Ishikawa (cell line): ENCODE measurements around the gene CLDN1.

Experiments used
- EGR1 ChIP-seq: IDR thresholded peaks from 2 replicates; pipeline ENCODE4 v1.6.1; 2012
- EP300 ChIP-seq: IDR thresholded peaks from 2 replicates; pipeline ENCODE4 v1.6.1; 2012; ENCODE audit warnings: borderline replicate concordance
- NFIC ChIP-seq: IDR thresholded peaks from 2 replicates; pipeline ENCODE4 v1.6.1; 2012
- RAD21 ChIP-seq: IDR thresholded peaks from 2 replicates; pipeline ENCODE4 v1.6.1; 2012; ENCODE audit warnings: low read depth
- TAF1 ChIP-seq: IDR thresholded peaks from 2 replicates; pipeline ENCODE4 v1.6.1; 2012; ENCODE audit warnings: low read depth, mild to moderate bottlenecking
- YY1 ChIP-seq: IDR thresholded peaks from 2 replicates; pipeline ENCODE4 v1.6.1; 2012; ENCODE audit warnings: low read depth
- TF ChIP-seq, protein P1 (sequence below): IDR thresholded peaks from 2 replicates; pipeline ENCODE4 v1.6.1; 2012

DNA sequence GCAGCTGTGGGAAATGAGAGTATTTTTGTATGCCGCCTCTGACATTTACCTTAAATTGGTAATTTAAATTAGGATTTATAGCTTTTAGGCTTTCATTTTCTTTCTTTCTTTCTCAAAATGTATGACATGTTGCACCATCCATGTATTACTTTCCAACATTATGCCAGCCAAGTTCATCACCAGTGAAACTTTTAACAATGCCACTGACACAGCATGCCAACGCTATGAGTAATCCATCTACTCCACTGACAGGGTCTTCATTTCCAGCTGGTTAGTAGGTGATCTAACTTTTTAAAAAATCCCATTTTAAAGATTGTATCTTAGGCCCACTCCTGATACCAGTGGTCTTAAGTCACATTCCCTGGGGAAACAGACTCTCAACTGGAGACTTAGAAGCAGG, 43.9 kb upstream of the CLDN1 start:
- no peak for TF ChIP-seq EGR1
- TF ChIP-seq, protein P1, sequence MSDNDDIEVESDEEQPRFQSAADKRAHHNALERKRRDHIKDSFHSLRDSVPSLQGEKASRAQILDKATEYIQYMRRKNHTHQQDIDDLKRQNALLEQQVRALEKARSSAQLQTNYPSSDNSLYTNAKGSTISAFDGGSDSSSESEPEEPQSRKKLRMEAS, result no peak
- no peak for TF ChIP-seq NFIC
- no peak for TF ChIP-seq TAF1
- no peak for TF ChIP-seq YY1
- TF ChIP-seq RAD21, result no peak
- TF ChIP-seq EP300, result no peak
